ENCODE measurements around the gene CCDC136. TPM values are rescaled to one million over a fixed set of nuclear protein-coding genes. Genes with fewer than 3 reads are reported as not detected.

Gene CCDC136
- total and polyA plus RNA-seq, 2 experiments from 2014 or later, result 27.1 to 55.7 TPM

DNA sequence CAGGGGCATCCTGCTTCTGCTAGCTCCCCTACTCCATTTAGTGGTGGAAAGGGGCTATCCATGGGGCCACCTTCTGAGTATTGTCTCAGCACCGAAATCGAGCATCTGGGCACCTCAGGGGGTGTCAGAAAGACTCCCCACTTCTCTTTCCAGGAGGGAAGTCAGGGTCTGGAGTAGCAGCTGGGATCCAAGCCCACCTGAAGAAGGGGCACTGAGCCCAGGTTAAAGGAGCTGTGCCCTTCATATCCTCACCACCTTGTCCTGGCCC lies 41.0 kb downstream of the CCDC136 start (continued):
- TF ChIP-seq, protein P1, sequence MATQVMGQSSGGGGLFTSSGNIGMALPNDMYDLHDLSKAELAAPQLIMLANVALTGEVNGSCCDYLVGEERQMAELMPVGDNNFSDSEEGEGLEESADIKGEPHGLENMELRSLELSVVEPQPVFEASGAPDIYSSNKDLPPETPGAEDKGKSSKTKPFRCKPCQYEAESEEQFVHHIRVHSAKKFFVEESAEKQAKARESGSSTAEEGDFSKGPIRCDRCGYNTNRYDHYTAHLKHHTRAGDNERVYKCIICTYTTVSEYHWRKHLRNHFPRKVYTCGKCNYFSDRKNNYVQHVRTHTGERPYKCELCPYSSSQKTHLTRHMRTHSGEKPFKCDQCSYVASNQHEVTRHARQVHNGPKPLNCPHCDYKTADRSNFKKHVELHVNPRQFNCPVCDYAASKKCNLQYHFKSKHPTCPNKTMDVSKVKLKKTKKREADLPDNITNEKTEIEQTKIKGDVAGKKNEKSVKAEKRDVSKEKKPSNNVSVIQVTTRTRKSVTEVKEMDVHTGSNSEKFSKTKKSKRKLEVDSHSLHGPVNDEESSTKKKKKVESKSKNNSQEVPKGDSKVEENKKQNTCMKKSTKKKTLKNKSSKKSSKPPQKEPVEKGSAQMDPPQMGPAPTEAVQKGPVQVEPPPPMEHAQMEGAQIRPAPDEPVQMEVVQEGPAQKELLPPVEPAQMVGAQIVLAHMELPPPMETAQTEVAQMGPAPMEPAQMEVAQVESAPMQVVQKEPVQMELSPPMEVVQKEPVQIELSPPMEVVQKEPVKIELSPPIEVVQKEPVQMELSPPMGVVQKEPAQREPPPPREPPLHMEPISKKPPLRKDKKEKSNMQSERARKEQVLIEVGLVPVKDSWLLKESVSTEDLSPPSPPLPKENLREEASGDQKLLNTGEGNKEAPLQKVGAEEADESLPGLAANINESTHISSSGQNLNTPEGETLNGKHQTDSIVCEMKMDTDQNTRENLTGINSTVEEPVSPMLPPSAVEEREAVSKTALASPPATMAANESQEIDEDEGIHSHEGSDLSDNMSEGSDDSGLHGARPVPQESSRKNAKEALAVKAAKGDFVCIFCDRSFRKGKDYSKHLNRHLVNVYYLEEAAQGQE (IDR thresholded peaks at IDR 0.05; ENCODE audit: unreplicated experiment), result no peak
- TF ChIP-seq, protein P2, sequence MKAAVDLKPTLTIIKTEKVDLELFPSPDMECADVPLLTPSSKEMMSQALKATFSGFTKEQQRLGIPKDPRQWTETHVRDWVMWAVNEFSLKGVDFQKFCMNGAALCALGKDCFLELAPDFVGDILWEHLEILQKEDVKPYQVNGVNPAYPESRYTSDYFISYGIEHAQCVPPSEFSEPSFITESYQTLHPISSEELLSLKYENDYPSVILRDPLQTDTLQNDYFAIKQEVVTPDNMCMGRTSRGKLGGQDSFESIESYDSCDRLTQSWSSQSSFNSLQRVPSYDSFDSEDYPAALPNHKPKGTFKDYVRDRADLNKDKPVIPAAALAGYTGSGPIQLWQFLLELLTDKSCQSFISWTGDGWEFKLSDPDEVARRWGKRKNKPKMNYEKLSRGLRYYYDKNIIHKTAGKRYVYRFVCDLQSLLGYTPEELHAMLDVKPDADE (IDR thresholded peaks at IDR 0.05), result no peak
- no peak for TF ChIP-seq EZH2 (IDR thresholded peaks at IDR 0.05; ENCODE audit: low read depth, unreplicated experiment)
- TF ChIP-seq, protein P3, sequence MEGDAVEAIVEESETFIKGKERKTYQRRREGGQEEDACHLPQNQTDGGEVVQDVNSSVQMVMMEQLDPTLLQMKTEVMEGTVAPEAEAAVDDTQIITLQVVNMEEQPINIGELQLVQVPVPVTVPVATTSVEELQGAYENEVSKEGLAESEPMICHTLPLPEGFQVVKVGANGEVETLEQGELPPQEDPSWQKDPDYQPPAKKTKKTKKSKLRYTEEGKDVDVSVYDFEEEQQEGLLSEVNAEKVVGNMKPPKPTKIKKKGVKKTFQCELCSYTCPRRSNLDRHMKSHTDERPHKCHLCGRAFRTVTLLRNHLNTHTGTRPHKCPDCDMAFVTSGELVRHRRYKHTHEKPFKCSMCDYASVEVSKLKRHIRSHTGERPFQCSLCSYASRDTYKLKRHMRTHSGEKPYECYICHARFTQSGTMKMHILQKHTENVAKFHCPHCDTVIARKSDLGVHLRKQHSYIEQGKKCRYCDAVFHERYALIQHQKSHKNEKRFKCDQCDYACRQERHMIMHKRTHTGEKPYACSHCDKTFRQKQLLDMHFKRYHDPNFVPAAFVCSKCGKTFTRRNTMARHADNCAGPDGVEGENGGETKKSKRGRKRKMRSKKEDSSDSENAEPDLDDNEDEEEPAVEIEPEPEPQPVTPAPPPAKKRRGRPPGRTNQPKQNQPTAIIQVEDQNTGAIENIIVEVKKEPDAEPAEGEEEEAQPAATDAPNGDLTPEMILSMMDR (conservative IDR thresholded peaks at IDR 0.05; ENCODE audit: low read depth in 2 of 2), result no peak
- TF ChIP-seq CREB1 (CRISPR knock-in tag; IDR thresholded peaks at IDR 0.05; ENCODE audit: low read depth), result no peak
- TF ChIP-seq NANOG (IDR thresholded peaks at IDR 0.05; ENCODE audit: borderline replicate concordance), result no peak
- no peak for TF ChIP-seq ZNF331 (CRISPR knock-in tag; IDR thresholded peaks at IDR 0.05; ENCODE audit: low read depth)

DNA sequence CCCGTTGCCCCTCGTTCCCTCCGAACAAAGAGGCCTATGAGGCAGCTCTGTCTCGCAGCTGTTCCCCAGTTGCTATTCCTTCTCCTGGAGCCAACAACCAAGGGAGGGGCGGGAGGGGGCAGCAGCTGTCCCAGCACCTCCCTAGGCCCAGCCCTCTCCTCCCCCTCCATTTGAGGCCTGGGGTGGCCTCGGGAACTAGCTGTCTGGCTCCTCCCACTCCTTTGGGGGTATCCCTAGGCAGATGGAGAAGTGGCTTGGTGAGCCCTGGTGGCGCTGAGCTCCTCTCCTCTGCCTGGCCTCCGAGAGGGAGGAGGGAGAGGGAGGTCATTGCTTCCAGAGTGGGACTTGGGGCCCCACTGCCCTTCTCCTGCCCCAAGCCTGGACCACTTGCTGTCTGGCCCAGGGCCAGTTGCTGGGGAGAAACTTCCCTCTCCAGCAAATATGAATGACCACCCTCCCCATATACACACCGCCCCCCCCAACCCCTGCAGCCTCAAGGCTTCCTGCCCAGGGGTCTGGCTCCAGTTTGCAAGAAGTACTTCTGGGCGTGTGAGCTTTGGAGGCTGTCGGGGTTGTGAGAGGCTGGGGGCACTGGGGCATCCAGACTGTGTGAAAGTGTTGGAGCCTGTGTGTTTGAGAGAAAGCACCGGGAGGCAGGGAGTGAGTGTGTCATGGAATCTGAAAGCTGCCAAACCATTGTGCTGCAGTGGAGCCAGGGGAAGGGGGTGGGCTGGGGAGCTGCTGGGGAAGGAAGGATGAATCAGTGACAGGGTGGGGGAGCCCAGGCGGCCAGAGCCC lies 41.6 kb downstream of the CCDC136 start:
- H3K9me3 Mint-ChIP-seq, result no peaks in the 10 kb centered on the region
- H3K27ac Mint-ChIP-seq, result no peak overlapping the region; the same call in 1 of the 2 replicates
- Histone ChIP-seq H3K27me3 (ENCODE audit: insufficient read depth) (peaks cover 38% of the 10 kb centered on the region), H3K4me1 (ENCODE audit: insufficient read depth) (peaks cover 28% of the 10 kb centered on the region), H3K36me3 (ENCODE audit: insufficient read depth) (no peaks in the 10 kb centered on the region), H3K27ac (ENCODE audit: low read depth) (no peak overlapping the region), H4K20me1 (replicated peaks; ENCODE audit: insufficient read depth) (no peaks in the 10 kb centered on the region), H3K4me2 (peak overlapping the region; percentile 96), H3K9me2 (ENCODE audit: insufficient read depth) (no peaks in the 10 kb centered on the region), H3K79me2 (replicated peaks; ENCODE audit: insufficient read depth) (no peaks in the 10 kb centered on the region), H3K4me3 (peak overlapping the region; percentile 76), H2AFZ (peak overlapping the region; percentile 98), H3F3A (replicated peaks; ENCODE audit: low read depth) (peaks cover 3% of the 10 kb centered on the region)
- H3K4me1 Mint-ChIP-seq, result peaks cover 25% of the 10 kb centered on the region
- DNase-seq (ENCODE audit: low spot score), result peak; percentile 55
- H3K27me3 Mint-ChIP-seq (ENCODE audit: insufficient read depth, low read depth, poor library complexity), result peaks cover 48% of the 10 kb centered on the region
- H3K4me3 Mint-ChIP-seq, result peak overlapping the region; percentile 70
- H3K36me3 Mint-ChIP-seq (ENCODE audit: low read depth), result no peaks in the 10 kb centered on the region
- peak; percentile 16 for ATAC-seq
- TF ChIP-seq, protein P3 (conservative IDR thresholded peaks at IDR 0.05; ENCODE audit: low read depth in 2 of 2), result no peak
- TF ChIP-seq STAT1 (IDR thresholded peaks at IDR 0.05; ENCODE audit: unreplicated experiment) (no peak), JUNB (IDR thresholded peaks at IDR 0.05; ENCODE audit: unreplicated experiment) (no peak)
- TF ChIP-seq, protein P2 (IDR thresholded peaks at IDR 0.05), result no peak

All from GM23338 (cell line).